HCT116 (cell line): ENCODE data around the gene THSD4. TPM values are rescaled to one million over a fixed set of nuclear protein-coding genes. Genes with fewer than 3 reads are reported as not detected.

ENCODE experiments used
- ATAC-seq: fragments of 200-7000 bp; cut with Tn5 transposase; 2 replicates; pipeline ENCODE4 v1.9.1; 2020; ENCODE audit warnings: mild to moderate bottlenecking, moderate library complexity
- BruUV-seq: library from RNA; stranded (reverse); fragments of 400-500 nt; replicated peaks from 2 replicates; lab custom pipeline; 2021; lab: Mats Ljungman, UMichigan
- CTCF ChIA-PET: fragments of 300-600 bp; sonication (Branson Sonifier 250); formaldehyde crosslinking; loops from one replicate; lab custom pipeline; 2021; ENCODE audit warnings: antibody characterized with exemption; lab: Charles Lee
- POLR2A ChIA-PET: fragments of 300-600, 350-600 bp; sonication (Branson Sonifier 250); formaldehyde crosslinking; loops from one replicate; lab custom pipeline; 2021; ENCODE audit warnings: antibody characterized with exemption; lab: Charles Lee
- RAD21 ChIA-PET, 2 experiments: fragments of 300-600 bp; sonication (Branson Sonifier 250); formaldehyde crosslinking; loops; one replicate each; lab custom pipeline; 2023; ENCODE audit warnings: low total read pairs in 2 of 2; ENCODE audit not compliant: uncharacterized antibody in 2 of 2, unreplicated experiment in 2 of 2, low non-redundant PET in 1 of 2; lab: Charles Lee
- DNase-seq: peaks from one replicate; pipeline ENCODE4 v3.0.0-alpha.2; 2010; ENCODE audit warnings: low read depth, low spot score
- H2AFZ ChIP-seq: fragments of 200-600 bp; shearing (Covaris generic), sonication (generic); 2 replicates; pipeline ENCODE4 v1.6.1; 2017; ENCODE audit warnings: low read depth, mixed run types, mixed read lengths, antibody characterized with exemption, low read length; ENCODE audit not compliant: poor library complexity, severe bottlenecking
- H3K27ac ChIP-seq: 2 replicates; pipeline ENCODE4 v1.5.1; 2012; ENCODE audit warnings: low read depth, low read length
- H3K27me3 ChIP-seq: fragments of 200-600 bp; sonication (generic); 2 replicates; pipeline ENCODE4 v1.6.1; 2016; ENCODE audit warnings: mixed run types, low read length, mixed read lengths; ENCODE audit not compliant: insufficient read depth
- H3K36me3 ChIP-seq, 2 experiments: fragments of 200-500 bp in 1 of 2; fragments of 200-600 bp in 1 of 2; sonication (Bioruptor generic) in 1 of 2; sonication (generic) in 1 of 2; 2 replicates each; pipeline versions ENCODE4 v1.5.1 to v1.6.1; 2014 to 2016; ENCODE audit warnings: low read length in 2 of 2, inconsistent platforms in 1 of 2, mixed read lengths in 1 of 2, mixed run types in 1 of 2; ENCODE audit not compliant: insufficient read depth in 2 of 2, control insufficient read depth in 1 of 2
- H3K4me1 ChIP-seq, 2 experiments: fragments of 200-600 bp in 1 of 2; sonication (generic) in 1 of 2; 2 replicates each; pipeline versions ENCODE4 v1.5.1 to v1.6.1; 2012 to 2017; ENCODE audit warnings: low read length in 2 of 2, inconsistent platforms in 1 of 2, mild to moderate bottlenecking in 1 of 2, mixed read lengths in 1 of 2, mixed run types in 1 of 2, moderate library complexity in 1 of 2; ENCODE audit not compliant: insufficient read depth in 2 of 2, control insufficient read depth in 1 of 2
- H3K4me2 ChIP-seq: fragments of 200-600 bp; sonication (generic); 2 replicates; pipeline ENCODE4 v1.6.1; 2017; ENCODE audit warnings: mixed run types, low read length, mixed read lengths
- H3K4me3 ChIP-seq, 2 experiments: fragments of 200-600 bp in 1 of 2; sonication (generic) in 1 of 2; replicated peaks in 1 of 2; 2 replicates each; pipeline ENCODE4 v1.5.1; 2011 to 2016; ENCODE audit warnings: low read length in 2 of 2, control low read depth in 1 of 2, low read depth in 1 of 2, mild to moderate bottlenecking in 1 of 2, mixed read lengths in 1 of 2, mixed run types in 1 of 2
- H3K79me2 ChIP-seq: fragments of 200-600 bp; sonication (generic); 2 replicates; pipeline ENCODE4 v1.6.1; 2017; ENCODE audit warnings: mild to moderate bottlenecking, mixed run types, low read length, moderate library complexity, mixed read lengths; ENCODE audit not compliant: insufficient read depth
- H3K9ac ChIP-seq: fragments of 200-600 bp; sonication (generic); 2 replicates; pipeline ENCODE4 v1.6.1; 2016; ENCODE audit warnings: low read length, mixed read lengths
- H3K9me2 ChIP-seq: fragments of 200-600 bp; sonication (generic), shearing (Covaris generic); 2 replicates; pipeline ENCODE4 v1.6.1; 2017; ENCODE audit warnings: mixed run types, mild to moderate bottlenecking, moderate library complexity; ENCODE audit not compliant: insufficient read depth
- H3K9me3 ChIP-seq, 2 experiments: fragments of 200-500 bp in 1 of 2; fragments of 200-600 bp in 1 of 2; sonication (Bioruptor generic) in 1 of 2; sonication (generic) in 1 of 2; 2 replicates each; pipeline ENCODE4 v1.6.1; 2014 to 2017; ENCODE audit warnings: low read length in 2 of 2, mixed read lengths in 2 of 2, inconsistent platforms in 1 of 2, low read depth in 1 of 2, mild to moderate bottlenecking in 1 of 2, mixed run types in 1 of 2, moderate library complexity in 1 of 2; ENCODE audit not compliant: control insufficient read depth in 1 of 2, insufficient read depth in 1 of 2
- H4K20me1 ChIP-seq: fragments of 200-600 bp; sonication (generic), shearing (Covaris generic); 2 replicates; pipeline ENCODE4 v1.6.1; 2017; ENCODE audit warnings: mixed run types, mild to moderate bottlenecking, moderate library complexity; ENCODE audit not compliant: insufficient read depth
- CBX3 ChIP-seq: IDR thresholded peaks from 2 replicates; pipeline ENCODE4 v1.6.1; 2012; ENCODE audit warnings: low read depth
- CEBPB ChIP-seq: IDR thresholded peaks from 2 replicates; pipeline ENCODE4 v1.6.1; 2012; ENCODE audit warnings: low read depth
- EGR1 ChIP-seq: IDR thresholded peaks from 2 replicates; pipeline ENCODE4 v1.6.1; 2012; ENCODE audit warnings: low read depth
- EZH2 ChIP-seq: fragments of 200-600 bp; sonication (generic); IDR thresholded peaks from 2 replicates; pipeline ENCODE4 v1.6.1; 2017; ENCODE audit warnings: antibody characterized with exemption, mixed run types
- EZH2phosphoT487 ChIP-seq: fragments of 200-600 bp; IDR thresholded peaks from 2 replicates; pipeline ENCODE4 v1.6.1; 2018; ENCODE audit warnings: antibody characterized with exemption, borderline replicate concordance
- FOSL1 ChIP-seq: IDR thresholded peaks from 2 replicates; pipeline ENCODE4 v1.6.1; 2012; ENCODE audit warnings: low read depth
- JUND ChIP-seq: IDR thresholded peaks from 2 replicates; pipeline ENCODE4 v1.6.1; 2012
- RAD21 ChIP-seq: IDR thresholded peaks from 2 replicates; pipeline ENCODE4 v1.6.1; 2012; ENCODE audit warnings: low read depth, mild to moderate bottlenecking
- SP1 ChIP-seq: IDR thresholded peaks from 2 replicates; pipeline ENCODE4 v1.6.1; 2012; ENCODE audit warnings: low read depth
- SRF ChIP-seq: IDR thresholded peaks from 2 replicates; pipeline ENCODE4 v1.6.1; 2012; ENCODE audit warnings: low read depth
- TCF7L2 ChIP-seq: IDR thresholded peaks from 2 replicates; pipeline ENCODE4 v1.7.0; 2011; ENCODE audit warnings: borderline replicate concordance, inconsistent platforms; ENCODE audit not compliant: insufficient read depth, insufficient read length; ENCODE audit errors: extremely low read depth
- ZFX ChIP-seq: fragments of 450-650 bp; IDR thresholded peaks from 2 replicates; pipeline ENCODE4 v1.6.1; 2017
- ZNF274 ChIP-seq: fragments of 200-500 bp; sonication (Bioruptor generic); IDR thresholded peaks from 2 replicates; pipeline ENCODE4 v1.6.1; 2014; ENCODE audit warnings: mild to moderate bottlenecking, low read depth, low read length, inconsistent platforms
- intact Hi-C: fragments of 100-400 bp; cut with micrococcal nuclease; formaldehyde crosslinking; loops from 2 replicates; pipeline ENCODE4 v1.10.0; 2022
- total RNA-seq: library from RNA; stranded (reverse); gene quantifications from one replicate; pipeline ENCODE4 v1.2.1, GENCODE V29; 2021; ENCODE audit not compliant: unreplicated experiment
- TF ChIP-seq, protein P1 (sequence below): IDR thresholded peaks from 2 replicates; pipeline ENCODE4 v1.6.1; 2011; ENCODE audit warnings: mild to moderate bottlenecking, low read length, moderate library complexity; ENCODE audit not compliant: insufficient replicate concordance; ENCODE audit errors: extremely low read depth
- TF ChIP-seq, protein P2 (sequence below): IDR thresholded peaks from 2 replicates; pipeline ENCODE4 v1.6.1; 2012; ENCODE audit warnings: low read depth
- TF ChIP-seq, protein P3 (sequence below), 3 experiments: fragments of 200-600 bp in 1 of 3; sonication (generic) in 1 of 3; IDR thresholded peaks in 2 of 3; conservative IDR thresholded peaks in 1 of 3; 2 replicates each; pipeline ENCODE4 v1.5.1; 2012 to 2017; ENCODE audit warnings: low read depth in 2 of 3, low read length in 2 of 3, antibody characterized with exemption in 1 of 3, borderline replicate concordance in 1 of 3, control low read depth in 1 of 3, mild to moderate bottlenecking in 1 of 3, mixed read lengths in 1 of 3, mixed run types in 1 of 3, moderate library complexity in 1 of 3; ENCODE audit not compliant: insufficient read depth in 1 of 3

THSD4 gene
- total RNA-seq, 1 experiment from 2014 or later, result 30.5 TPM

DNA sequence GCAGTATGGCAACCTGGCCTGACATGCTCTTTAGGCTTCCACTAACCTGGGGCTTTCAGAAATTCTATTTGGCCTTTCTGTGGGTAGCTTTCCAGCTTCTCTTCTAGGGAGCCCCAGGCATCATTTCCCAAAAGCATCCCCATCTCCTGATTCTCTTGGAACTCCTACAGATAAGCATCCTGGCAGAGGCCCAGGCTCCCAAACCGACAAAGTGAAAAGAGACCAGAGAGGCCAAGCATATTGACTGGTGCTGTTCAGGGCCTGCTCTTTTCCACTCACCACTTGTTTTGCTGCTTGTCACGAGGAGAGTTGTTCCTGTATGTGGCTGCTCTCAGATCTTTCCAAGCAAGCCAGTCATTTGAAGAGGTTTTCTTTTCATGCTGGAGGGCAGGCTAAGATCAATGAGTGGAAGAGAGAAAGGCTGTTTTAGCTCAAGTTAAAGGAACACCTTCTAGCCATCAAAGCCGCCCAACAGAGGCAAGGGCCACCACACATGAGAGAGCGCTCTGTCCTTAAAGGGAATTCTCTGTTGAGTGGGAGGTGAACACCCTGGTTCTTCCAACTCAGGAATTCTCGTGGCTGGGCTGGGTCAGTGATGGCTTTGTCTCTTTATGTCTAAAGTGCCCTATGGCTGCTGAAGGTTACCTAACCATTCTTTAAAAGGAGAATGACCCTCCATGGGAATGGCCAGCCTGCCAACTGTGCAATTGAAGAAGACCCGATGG, 664.0 kb downstream of the THSD4 start:
- H3K4me3 ChIP-seq, result no peak overlapping the region
- no peak overlapping the region for H3K4me2 ChIP-seq
- no peaks in the 10 kb centered on the region for H3K9me3 ChIP-seq
- no peak overlapping the region for H3K9ac ChIP-seq
- TF ChIP-seq, protein P1, sequence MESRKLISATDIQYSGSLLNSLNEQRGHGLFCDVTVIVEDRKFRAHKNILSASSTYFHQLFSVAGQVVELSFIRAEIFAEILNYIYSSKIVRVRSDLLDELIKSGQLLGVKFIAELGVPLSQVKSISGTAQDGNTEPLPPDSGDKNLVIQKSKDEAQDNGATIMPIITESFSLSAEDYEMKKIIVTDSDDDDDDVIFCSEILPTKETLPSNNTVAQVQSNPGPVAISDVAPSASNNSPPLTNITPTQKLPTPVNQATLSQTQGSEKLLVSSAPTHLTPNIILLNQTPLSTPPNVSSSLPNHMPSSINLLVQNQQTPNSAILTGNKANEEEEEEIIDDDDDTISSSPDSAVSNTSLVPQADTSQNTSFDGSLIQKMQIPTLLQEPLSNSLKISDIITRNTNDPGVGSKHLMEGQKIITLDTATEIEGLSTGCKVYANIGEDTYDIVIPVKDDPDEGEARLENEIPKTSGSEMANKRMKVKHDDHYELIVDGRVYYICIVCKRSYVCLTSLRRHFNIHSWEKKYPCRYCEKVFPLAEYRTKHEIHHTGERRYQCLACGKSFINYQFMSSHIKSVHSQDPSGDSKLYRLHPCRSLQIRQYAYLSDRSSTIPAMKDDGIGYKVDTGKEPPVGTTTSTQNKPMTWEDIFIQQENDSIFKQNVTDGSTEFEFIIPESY, result no peak
- TF ChIP-seq JUND (no peak), SP1 (no peak), SRF (no peak), EZH2phosphoT487 (no peak), CEBPB (no peak), FOSL1 (no peak), ZFX (no peak), ZNF274 (no peak), TCF7L2 (no peak), EGR1 (no peak), CBX3 (no peak), RAD21 (no peak), EZH2 (no peak)
- TF ChIP-seq, protein P2, sequence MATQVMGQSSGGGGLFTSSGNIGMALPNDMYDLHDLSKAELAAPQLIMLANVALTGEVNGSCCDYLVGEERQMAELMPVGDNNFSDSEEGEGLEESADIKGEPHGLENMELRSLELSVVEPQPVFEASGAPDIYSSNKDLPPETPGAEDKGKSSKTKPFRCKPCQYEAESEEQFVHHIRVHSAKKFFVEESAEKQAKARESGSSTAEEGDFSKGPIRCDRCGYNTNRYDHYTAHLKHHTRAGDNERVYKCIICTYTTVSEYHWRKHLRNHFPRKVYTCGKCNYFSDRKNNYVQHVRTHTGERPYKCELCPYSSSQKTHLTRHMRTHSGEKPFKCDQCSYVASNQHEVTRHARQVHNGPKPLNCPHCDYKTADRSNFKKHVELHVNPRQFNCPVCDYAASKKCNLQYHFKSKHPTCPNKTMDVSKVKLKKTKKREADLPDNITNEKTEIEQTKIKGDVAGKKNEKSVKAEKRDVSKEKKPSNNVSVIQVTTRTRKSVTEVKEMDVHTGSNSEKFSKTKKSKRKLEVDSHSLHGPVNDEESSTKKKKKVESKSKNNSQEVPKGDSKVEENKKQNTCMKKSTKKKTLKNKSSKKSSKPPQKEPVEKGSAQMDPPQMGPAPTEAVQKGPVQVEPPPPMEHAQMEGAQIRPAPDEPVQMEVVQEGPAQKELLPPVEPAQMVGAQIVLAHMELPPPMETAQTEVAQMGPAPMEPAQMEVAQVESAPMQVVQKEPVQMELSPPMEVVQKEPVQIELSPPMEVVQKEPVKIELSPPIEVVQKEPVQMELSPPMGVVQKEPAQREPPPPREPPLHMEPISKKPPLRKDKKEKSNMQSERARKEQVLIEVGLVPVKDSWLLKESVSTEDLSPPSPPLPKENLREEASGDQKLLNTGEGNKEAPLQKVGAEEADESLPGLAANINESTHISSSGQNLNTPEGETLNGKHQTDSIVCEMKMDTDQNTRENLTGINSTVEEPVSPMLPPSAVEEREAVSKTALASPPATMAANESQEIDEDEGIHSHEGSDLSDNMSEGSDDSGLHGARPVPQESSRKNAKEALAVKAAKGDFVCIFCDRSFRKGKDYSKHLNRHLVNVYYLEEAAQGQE, result no peak
- TF ChIP-seq, protein P3, sequence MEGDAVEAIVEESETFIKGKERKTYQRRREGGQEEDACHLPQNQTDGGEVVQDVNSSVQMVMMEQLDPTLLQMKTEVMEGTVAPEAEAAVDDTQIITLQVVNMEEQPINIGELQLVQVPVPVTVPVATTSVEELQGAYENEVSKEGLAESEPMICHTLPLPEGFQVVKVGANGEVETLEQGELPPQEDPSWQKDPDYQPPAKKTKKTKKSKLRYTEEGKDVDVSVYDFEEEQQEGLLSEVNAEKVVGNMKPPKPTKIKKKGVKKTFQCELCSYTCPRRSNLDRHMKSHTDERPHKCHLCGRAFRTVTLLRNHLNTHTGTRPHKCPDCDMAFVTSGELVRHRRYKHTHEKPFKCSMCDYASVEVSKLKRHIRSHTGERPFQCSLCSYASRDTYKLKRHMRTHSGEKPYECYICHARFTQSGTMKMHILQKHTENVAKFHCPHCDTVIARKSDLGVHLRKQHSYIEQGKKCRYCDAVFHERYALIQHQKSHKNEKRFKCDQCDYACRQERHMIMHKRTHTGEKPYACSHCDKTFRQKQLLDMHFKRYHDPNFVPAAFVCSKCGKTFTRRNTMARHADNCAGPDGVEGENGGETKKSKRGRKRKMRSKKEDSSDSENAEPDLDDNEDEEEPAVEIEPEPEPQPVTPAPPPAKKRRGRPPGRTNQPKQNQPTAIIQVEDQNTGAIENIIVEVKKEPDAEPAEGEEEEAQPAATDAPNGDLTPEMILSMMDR (IDR thresholded peaks at IDR 0.05 in 2 of 3, conservative IDR thresholded peaks at IDR 0.05 in 1 of 3; ENCODE audit: borderline replicate concordance in 1 of 3, insufficient read depth in 1 of 3, low read depth in 2 of 3, low read length in 2 of 3), result no peak
- TF ChIP-seq, all 23 proteins: peak for 0
- ATAC-seq, result no peak
- RAD21 ChIA-PET, result no interaction called here
- H3K9me2 ChIP-seq, result no peaks in the 10 kb centered on the region
- POLR2A ChIA-PET, result no interaction called here
- DNase-seq, result no peak
- BruUV-seq, result no TSS peak
- no peaks in the 10 kb centered on the region for H4K20me1 ChIP-seq
- no peak overlapping the region for H3K27ac ChIP-seq
- no peaks in the 10 kb centered on the region for H3K36me3 ChIP-seq
- CTCF ChIA-PET, result interaction anchor here (0.6 to 3.7 kb wide), 4 partner anchors 11 to 56 kb away, joined by 5 to 23 read pairs (median 6); no protein-coding TSS in a partner anchor
- intact Hi-C loops, result no loop called here
- no peaks in the 10 kb centered on the region for H3K27me3 ChIP-seq
- no peaks in the 10 kb centered on the region for H3K79me2 ChIP-seq
- H3K4me1 ChIP-seq, result peaks cover 3 to 11% of the 10 kb centered on the region in 2 experiments; a peak in 2 of 4 replicates
- no peak overlapping the region for H2AFZ ChIP-seq
